ENCODE measurements around the gene LYRM2.

The LYRM2 gene

GRCh38 chr6:89553431-89553830 is 85.1 kb downstream of the LYRM2 start:
- DNase-seq, result peak; percentile 23

- DNase-seq, result peak; percentile 19
Measured at GRCh38 chr6:89547281-89547680, 91.3 kb downstream of the LYRM2 start.

DNA sequence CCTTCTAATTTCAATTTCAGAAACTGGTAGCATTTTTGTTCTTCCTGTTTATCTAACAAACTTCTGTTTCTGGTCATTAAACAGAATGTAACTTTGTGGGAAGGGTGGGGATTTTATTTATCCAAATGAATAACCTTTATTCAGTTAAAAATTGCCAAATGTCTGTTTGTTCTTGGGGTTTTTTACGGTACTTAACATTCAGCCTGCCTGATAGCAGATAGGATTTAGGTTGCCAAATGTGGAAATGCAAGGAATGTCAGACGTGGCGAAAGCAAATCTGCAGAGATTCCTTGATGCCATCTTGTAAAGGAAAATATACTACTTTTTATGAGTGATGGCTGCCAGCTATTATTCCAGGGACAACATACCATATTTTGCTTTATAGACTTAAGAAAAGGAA is 95.7 kb downstream of the LYRM2 start:
- DNase-seq, result no peak

DNA sequence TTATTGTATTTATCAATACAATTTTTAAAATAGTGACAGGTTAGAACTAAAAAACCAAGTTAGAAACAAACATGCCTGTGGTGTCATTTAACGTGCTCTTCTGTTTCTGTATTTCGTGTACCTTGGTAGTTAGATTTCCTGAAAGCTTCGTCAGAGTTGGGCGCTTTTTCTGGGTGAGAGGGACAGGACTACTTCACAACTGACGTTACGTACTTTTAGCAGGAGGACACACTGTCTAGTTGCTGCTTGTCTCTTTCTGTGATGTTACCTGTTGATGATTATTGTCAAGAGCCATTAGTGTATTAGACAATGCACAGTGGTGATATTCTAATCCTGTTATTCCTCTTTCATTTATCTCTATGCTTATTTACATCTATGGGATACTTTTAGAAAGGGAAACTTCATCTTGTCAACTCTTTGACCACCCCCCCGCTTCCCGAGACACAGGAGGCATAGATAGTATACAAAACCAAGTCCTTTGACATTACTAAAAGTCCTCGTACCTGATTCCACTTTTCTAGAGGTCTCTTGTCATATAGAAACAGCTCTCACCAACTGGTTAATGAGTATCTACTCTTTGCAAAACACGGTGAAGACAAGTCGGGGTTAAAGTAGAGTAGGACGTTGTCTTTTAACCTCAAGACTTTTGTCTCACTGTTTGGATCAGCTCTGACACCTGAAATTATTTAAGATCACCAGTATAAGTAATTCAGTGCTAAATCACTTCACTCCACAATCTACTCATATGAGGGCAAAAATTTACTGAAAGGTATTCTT is 96.3 kb downstream of the LYRM2 start:
- no peak for DNase-seq

- no peak for DNase-seq
Measured at GRCh38 chr6:89539779-89540178, 98.8 kb downstream of the LYRM2 start.

- no peak for DNase-seq
Measured at GRCh38 chr6:89536231-89536630, 102.3 kb downstream of the LYRM2 start.

- peak; percentile 47 for DNase-seq
Measured at GRCh38 chr6:89530982-89531381, 107.6 kb downstream of the LYRM2 start.

DNA sequence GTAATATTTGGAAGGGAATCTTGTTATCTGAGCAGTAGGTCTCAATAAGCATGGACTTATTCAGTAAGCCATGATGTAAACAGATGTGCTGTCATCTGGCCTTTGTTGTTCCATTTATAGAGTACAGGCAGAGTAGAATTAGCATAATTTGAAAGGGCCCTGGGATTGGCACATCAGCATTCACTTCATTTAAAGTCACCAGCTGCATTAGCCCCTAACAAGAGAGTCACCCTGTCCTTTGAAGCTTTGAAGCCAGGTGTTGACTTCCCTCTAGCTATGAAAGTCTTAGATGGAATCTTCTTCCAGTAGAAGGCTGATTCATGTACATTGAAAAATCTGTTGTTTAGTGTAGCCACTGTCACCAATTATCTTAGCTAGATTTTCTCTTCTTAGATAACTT is 109.7 kb downstream of the LYRM2 start:
- no peak for DNase-seq

GRCh38 chr6:89527634-89528033 is 110.9 kb downstream of the LYRM2 start:
- DNase-seq, result no peak

- DNase-seq, result no peak
Measured at GRCh38 chr6:89526563-89526869, 112.0 kb downstream of the LYRM2 start.

GRCh38 chr6:89525786-89526562 is 112.6 kb downstream of the LYRM2 start:
- no peak for DNase-seq

DNA sequence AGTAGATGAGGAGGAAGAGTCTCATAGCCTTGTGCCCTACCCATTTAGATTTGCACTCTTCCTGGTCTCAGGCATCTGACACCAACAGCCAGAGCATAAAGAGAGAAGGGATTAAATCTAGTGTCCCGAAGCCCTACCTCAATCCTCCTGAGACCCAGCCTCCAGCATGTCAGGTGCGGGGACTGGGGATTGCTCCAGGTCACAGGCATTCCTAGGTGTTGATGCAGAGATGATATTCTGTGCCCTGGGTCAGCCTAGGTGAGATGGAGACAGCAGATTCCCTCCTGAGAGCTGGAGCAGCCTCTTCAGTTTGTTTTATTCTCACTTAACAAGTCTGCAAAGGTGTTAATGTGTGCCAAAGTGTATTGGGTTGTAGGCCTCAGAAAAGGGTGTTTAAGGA is 115.8 kb downstream of the LYRM2 start:
- DNase-seq, result no peak

GRCh38 chr6:89520736-89521135 is 117.8 kb downstream of the LYRM2 start:
- DNase-seq, result no peak

- no peak for DNase-seq
Measured at GRCh38 chr6:89518352-89519055, 120.0 kb downstream of the LYRM2 start.

All from NCI-H2171 treated with DMSO at 0.1 percent for 48 hours (cell line).